AG08395 (cell line): ENCODE measurements around the gene MYL7.
A peak's percentile ranks its signal among the peaks of the same experiment; 100 is the strongest.

Experiments used
- DNase-seq: peaks from one replicate; pipeline ENCODE4 v3.0.0; 2012; ENCODE audit warnings: mixed read lengths, low spot score

MYL7 gene

GRCh38 chr7:44100458-44101302 is 40.5 kb downstream of the MYL7 start:
- peak; percentile 63 for DNase-seq

- DNase-seq, result no peak
Measured at GRCh38 chr7:44099669-44100068, 41.5 kb downstream of the MYL7 start.

GRCh38 chr7:44098092-44099068 is 42.8 kb downstream of the MYL7 start:
- DNase-seq, result no peak

GRCh38 chr7:44097064-44097932 is 43.8 kb downstream of the MYL7 start:
- no peak for DNase-seq

- DNase-seq, result no peak
Measured at GRCh38 chr7:44096326-44096881, 44.7 kb downstream of the MYL7 start.

GRCh38 chr7:44095781-44096180 is 45.4 kb downstream of the MYL7 start:
- DNase-seq, result no peak

- no peak for DNase-seq
Measured at GRCh38 chr7:44094883-44095592, 46.1 kb downstream of the MYL7 start.

GRCh38 chr7:44094365-44094764 is 46.8 kb downstream of the MYL7 start:
- DNase-seq, result no peak

GRCh38 chr7:44093102-44093641 is 48.0 kb downstream of the MYL7 start:
- DNase-seq, result no peak
